Activated T-helper 9 cell treated with anti-CD3 and anti-CD28 coated beads, Interleukin-2, amount 50 U/mL, for 16 hours (primary cell): ENCODE results near the gene FAM120C.

Experiments used
- DNase-seq: peaks from one replicate; pipeline ENCODE4 v3.0.0-alpha.2; 2020; ENCODE audit warnings: low read depth

FAM120C gene

GRCh38 chrX:54134269-54134668, 48.8 kb downstream of the FAM120C start:
- DNase-seq = no peak

GRCh38 chrX:54116391-54116790, 66.7 kb downstream of the FAM120C start:
- DNase-seq = no peak

- no peak for DNase-seq
Measured at GRCh38 chrX:54093571-54093970, 89.5 kb downstream of the FAM120C start.

- no peak for DNase-seq
Measured at GRCh38 chrX:54093159-54093558, 89.9 kb downstream of the FAM120C start.

- DNase-seq = no peak
Measured at GRCh38 chrX:54090880-54091279, 92.2 kb downstream of the FAM120C start.

- DNase-seq = no peak
Measured at GRCh38 chrX:54089191-54089590, 93.9 kb downstream of the FAM120C start.

- DNase-seq = no peak
Measured at GRCh38 chrX:54087661-54088060, 95.4 kb downstream of the FAM120C start.

GRCh38 chrX:54085666-54086065, 97.4 kb downstream of the FAM120C start:
- no peak for DNase-seq

GRCh38 chrX:54076903-54077302, 106.2 kb downstream of the FAM120C start:
- no peak for DNase-seq

GRCh38 chrX:54074826-54075225, 108.2 kb downstream of the FAM120C start:
- no peak for DNase-seq

- no peak for DNase-seq
Measured at GRCh38 chrX:54067766-54068165, 115.3 kb downstream of the FAM120C start.

- no peak for DNase-seq
Measured at GRCh38 chrX:54066841-54067240, 116.2 kb downstream of the FAM120C start.

- DNase-seq = no peak
Measured at GRCh38 chrX:54064564-54064963, 118.5 kb downstream of the FAM120C start.

- DNase-seq = no peak
Measured at GRCh38 chrX:54063361-54063760, 119.7 kb downstream of the FAM120C start.

GRCh38 chrX:54049801-54050200, 133.3 kb downstream of the FAM120C start:
- no peak for DNase-seq

- no peak for DNase-seq
Measured at GRCh38 chrX:54048412-54048811, 134.6 kb downstream of the FAM120C start.

- DNase-seq = no peak
Measured at GRCh38 chrX:54045563-54046228, 137.4 kb downstream of the FAM120C start.

- no peak for DNase-seq
Measured at GRCh38 chrX:54044877-54045338, 138.1 kb downstream of the FAM120C start.

GRCh38 chrX:54044126-54044876, 138.8 kb downstream of the FAM120C start, which contains the start of gene PHF8:
Gene PHF8, minus strand, starts transcription at chrX:54044473. Its CDS starts 1,745 bp downstream, at chrX:54042728.
- peak; percentile 88 for DNase-seq

- peak; percentile 28 for DNase-seq
Measured at GRCh38 chrX:54043541-54044125, 139.4 kb downstream of the FAM120C start.

- DNase-seq = no peak
Measured at GRCh38 chrX:54043056-54043455, 140.0 kb downstream of the FAM120C start.

GRCh38 chrX:54042609-54043021, 140.4 kb downstream of the FAM120C start:
- peak; percentile 21 for DNase-seq

GRCh38 chrX:54030329-54030728, 152.7 kb downstream of the FAM120C start:
- no peak for DNase-seq
